ENCODE results near the gene ADGRA3. TPM values are rescaled to one million over a fixed set of nuclear protein-coding genes. Genes with fewer than 3 reads are reported as not detected.
"Not testable (repeated sequence)": the region's sequence is repeated elsewhere in the genome, so short reads cannot be mapped to it uniquely, and the experiment has no call there.

The ADGRA3 gene
- total RNA-seq, 1 experiment from 2014 or later: 40.5 TPM

DNA sequence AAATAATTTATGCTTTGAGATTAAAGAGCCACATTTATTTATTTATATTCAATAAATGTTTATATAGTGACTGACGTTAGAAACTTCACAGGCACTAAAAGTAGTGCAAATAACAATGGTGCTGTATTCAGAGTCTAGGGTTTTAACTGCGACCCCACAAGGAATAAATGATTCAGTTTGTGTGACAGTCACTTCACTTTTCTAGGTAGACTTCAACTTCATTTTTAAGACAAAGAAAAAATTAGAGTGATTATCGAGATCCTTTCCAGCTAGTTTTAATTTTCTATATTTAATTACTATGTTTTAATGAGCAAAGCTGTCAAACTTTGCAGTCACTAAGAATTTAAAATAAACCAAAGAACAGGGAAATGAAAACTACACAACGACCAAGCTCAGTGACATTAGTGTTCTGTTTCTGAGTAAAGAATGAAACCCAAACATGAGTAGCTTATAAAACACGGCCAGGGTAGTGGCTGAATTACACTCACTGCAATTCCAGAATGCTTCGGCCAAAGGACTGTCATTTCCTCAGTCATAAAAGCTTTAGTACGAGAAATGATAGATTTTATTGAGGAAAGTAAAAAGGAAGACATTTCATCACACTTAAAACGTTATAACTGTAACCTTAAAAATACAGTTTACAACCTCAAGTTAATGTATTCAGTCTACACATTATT, 38.6 kb downstream of the ADGRA3 start (continued):
- TF ChIP-seq, protein P1, sequence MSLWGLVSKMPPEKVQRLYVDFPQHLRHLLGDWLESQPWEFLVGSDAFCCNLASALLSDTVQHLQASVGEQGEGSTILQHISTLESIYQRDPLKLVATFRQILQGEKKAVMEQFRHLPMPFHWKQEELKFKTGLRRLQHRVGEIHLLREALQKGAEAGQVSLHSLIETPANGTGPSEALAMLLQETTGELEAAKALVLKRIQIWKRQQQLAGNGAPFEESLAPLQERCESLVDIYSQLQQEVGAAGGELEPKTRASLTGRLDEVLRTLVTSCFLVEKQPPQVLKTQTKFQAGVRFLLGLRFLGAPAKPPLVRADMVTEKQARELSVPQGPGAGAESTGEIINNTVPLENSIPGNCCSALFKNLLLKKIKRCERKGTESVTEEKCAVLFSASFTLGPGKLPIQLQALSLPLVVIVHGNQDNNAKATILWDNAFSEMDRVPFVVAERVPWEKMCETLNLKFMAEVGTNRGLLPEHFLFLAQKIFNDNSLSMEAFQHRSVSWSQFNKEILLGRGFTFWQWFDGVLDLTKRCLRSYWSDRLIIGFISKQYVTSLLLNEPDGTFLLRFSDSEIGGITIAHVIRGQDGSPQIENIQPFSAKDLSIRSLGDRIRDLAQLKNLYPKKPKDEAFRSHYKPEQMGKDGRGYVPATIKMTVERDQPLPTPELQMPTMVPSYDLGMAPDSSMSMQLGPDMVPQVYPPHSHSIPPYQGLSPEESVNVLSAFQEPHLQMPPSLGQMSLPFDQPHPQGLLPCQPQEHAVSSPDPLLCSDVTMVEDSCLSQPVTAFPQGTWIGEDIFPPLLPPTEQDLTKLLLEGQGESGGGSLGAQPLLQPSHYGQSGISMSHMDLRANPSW (CRISPR knock-in tag; conservative IDR thresholded peaks at IDR 0.05; ENCODE audit: low read depth): no peak
- no peak for TF ChIP-seq GABPB1 (CRISPR knock-in tag; IDR thresholded peaks at IDR 0.05)

DNA sequence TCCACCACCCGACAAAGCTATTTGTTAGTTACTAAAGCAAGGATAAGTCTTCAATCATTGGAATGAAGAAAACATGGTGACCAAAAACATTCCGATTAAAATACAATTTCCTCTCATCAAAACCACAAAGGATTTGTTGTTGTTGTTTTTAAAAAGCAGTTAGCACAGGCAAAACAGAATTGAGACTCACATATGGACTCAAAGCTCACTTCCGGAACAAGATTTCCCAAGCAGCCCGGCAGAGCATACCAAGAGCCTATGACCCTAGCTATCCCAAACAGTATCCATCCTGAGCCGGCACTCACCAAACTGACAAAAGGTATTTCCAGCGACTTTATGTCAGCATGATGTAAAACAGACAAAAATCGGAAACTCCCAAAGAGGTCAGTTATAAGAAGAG, 39.9 kb downstream of the ADGRA3 start:
- H3K4me3 Mint-ChIP-seq: no peak overlapping the region
- no peaks in the 10 kb centered on the region for H3K27me3 Mint-ChIP-seq (ENCODE audit: low read depth)
- no peak for DNase-seq (ENCODE audit: low spot score)
- peak overlapping the region; percentile 50 for H3K27ac Mint-ChIP-seq
- H3K36me3 Mint-ChIP-seq: peaks cover 21% of the 10 kb centered on the region
- ATAC-seq: no peak
- TF ChIP-seq MXD4 (CRISPR knock-in tag; IDR thresholded peaks at IDR 0.05; ENCODE audit: borderline replicate concordance) (no peak), JUN (CRISPR knock-in tag; IDR thresholded peaks at IDR 0.05) (no peak), GTF2I (CRISPR knock-in tag; conservative IDR thresholded peaks at IDR 0.05) (no peak), ZNF219 (CRISPR knock-in tag; IDR thresholded peaks at IDR 0.05; ENCODE audit: borderline replicate concordance) (no peak), ZNF138 (CRISPR knock-in tag; conservative IDR thresholded peaks at IDR 0.05) (no peak), NR3C1 (CRISPR knock-in tag; conservative IDR thresholded peaks at IDR 0.05; ENCODE audit: low read depth) (no peak)
- TF ChIP-seq, protein P2, sequence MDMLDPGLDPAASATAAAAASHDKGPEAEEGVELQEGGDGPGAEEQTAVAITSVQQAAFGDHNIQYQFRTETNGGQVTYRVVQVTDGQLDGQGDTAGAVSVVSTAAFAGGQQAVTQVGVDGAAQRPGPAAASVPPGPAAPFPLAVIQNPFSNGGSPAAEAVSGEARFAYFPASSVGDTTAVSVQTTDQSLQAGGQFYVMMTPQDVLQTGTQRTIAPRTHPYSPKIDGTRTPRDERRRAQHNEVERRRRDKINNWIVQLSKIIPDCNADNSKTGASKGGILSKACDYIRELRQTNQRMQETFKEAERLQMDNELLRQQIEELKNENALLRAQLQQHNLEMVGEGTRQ (CRISPR knock-in tag; IDR thresholded peaks at IDR 0.05): no peak
- TF ChIP-seq, protein P3, sequence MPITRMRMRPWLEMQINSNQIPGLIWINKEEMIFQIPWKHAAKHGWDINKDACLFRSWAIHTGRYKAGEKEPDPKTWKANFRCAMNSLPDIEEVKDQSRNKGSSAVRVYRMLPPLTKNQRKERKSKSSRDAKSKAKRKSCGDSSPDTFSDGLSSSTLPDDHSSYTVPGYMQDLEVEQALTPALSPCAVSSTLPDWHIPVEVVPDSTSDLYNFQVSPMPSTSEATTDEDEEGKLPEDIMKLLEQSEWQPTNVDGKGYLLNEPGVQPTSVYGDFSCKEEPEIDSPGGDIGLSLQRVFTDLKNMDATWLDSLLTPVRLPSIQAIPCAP (CRISPR knock-in tag; IDR thresholded peaks at IDR 0.05): no peak
- TF ChIP-seq, protein P4, sequence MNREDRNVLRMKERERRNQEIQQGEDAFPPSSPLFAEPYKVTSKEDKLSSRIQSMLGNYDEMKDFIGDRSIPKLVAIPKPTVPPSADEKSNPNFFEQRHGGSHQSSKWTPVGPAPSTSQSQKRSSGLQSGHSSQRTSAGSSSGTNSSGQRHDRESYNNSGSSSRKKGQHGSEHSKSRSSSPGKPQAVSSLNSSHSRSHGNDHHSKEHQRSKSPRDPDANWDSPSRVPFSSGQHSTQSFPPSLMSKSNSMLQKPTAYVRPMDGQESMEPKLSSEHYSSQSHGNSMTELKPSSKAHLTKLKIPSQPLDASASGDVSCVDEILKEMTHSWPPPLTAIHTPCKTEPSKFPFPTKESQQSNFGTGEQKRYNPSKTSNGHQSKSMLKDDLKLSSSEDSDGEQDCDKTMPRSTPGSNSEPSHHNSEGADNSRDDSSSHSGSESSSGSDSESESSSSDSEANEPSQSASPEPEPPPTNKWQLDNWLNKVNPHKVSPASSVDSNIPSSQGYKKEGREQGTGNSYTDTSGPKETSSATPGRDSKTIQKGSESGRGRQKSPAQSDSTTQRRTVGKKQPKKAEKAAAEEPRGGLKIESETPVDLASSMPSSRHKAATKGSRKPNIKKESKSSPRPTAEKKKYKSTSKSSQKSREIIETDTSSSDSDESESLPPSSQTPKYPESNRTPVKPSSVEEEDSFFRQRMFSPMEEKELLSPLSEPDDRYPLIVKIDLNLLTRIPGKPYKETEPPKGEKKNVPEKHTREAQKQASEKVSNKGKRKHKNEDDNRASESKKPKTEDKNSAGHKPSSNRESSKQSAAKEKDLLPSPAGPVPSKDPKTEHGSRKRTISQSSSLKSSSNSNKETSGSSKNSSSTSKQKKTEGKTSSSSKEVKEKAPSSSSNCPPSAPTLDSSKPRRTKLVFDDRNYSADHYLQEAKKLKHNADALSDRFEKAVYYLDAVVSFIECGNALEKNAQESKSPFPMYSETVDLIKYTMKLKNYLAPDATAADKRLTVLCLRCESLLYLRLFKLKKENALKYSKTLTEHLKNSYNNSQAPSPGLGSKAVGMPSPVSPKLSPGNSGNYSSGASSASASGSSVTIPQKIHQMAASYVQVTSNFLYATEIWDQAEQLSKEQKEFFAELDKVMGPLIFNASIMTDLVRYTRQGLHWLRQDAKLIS (CRISPR knock-in tag; IDR thresholded peaks at IDR 0.05; ENCODE audit: borderline replicate concordance): no peak
- CTCF ChIA-PET: interaction anchor here (2.0 kb wide), 1 partner anchor 12 kb away, joined by 5 read pairs; no protein-coding TSS in a partner anchor
- POLR2A ChIA-PET: no interaction called here
- peaks cover 34% of the 10 kb centered on the region for H3K4me1 Mint-ChIP-seq
- H3K9me3 Mint-ChIP-seq: peaks cover 10% of the 10 kb centered on the region

DNA sequence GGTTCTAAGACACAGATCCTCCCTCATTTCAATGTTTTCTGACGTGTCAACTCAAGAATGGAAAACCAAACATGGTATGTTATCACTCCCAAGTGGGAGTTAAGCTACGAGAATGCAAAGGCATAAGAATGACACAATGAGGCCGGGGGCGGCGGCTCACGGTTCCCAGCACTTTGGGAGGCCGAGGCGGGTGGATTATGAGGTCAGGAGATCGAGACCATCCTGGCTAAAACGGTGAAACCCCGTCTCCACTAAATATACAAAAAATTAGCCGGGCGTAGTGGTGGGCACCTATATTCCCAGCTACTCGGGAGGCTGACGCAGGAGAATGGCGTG, 40.6 kb downstream of the ADGRA3 start:
- CTCF ChIA-PET: interaction anchor here (1.0 to 2.0 kb wide), 2 partner anchors 11 to 132 kb away, joined by 4 to 5 read pairs; no protein-coding TSS in a partner anchor
- H3K27me3 Mint-ChIP-seq (ENCODE audit: low read depth); H3K9me3 Mint-ChIP-seq; DNase-seq (ENCODE audit: low spot score); H3K4me3 Mint-ChIP-seq; POLR2A ChIA-PET: not testable (repeated sequence)
- Mint-ChIP-seq H3K27ac (peak overlapping the region; percentile 39), H3K36me3 (peaks cover 27% of the 10 kb centered on the region), H3K4me1 (peaks cover 29% of the 10 kb centered on the region)
- ATAC-seq: peak; percentile 41
